M059J (cell line): ENCODE results near the gene PREX1. TPM values are rescaled to one million over a fixed set of nuclear protein-coding genes. Genes with fewer than 3 reads are reported as not detected.
"Not testable (repeated sequence)": the region's sequence is repeated elsewhere in the genome, so short reads cannot be mapped to it uniquely, and the experiment has no call there.

Experiments used
- DNase-seq: peaks from one replicate; pipeline ENCODE4 v3.0.0-alpha.2; 2012; ENCODE audit warnings: low read depth
- total RNA-seq: library from RNA; depleted of rRNA; stranded (reverse); fragments of >200 nt; shearing (Covaris generic); gene quantifications from 2 replicates; pipeline ENCODE4 v1.2.3, GENCODE V29; 2014

The PREX1 gene
- total RNA-seq, 1 experiment from 2014 or later = 5.2 TPM

- no peak for DNase-seq
These were observed 13.8 kb downstream of the PREX1 start for GRCh38 chr20:48813930-48814546.

GRCh38 chr20:48813446-48813747 is 14.4 kb downstream of the PREX1 start:
- no peak for DNase-seq

GRCh38 chr20:48812600-48813445 is 15.0 kb downstream of the PREX1 start:
- DNase-seq = no peak

GRCh38 chr20:48812114-48812513 is 15.7 kb downstream of the PREX1 start:
- not testable (repeated sequence) for DNase-seq

GRCh38 chr20:48809673-48810072 is 18.1 kb downstream of the PREX1 start:
- DNase-seq = no peak

GRCh38 chr20:48808382-48809034 is 19.3 kb downstream of the PREX1 start:
- no peak for DNase-seq

- DNase-seq = no peak
These were observed 20.0 kb downstream of the PREX1 start for GRCh38 chr20:48807586-48808381.

GRCh38 chr20:48807051-48807450 is 20.7 kb downstream of the PREX1 start:
- no peak for DNase-seq

GRCh38 chr20:48805716-48806115 is 22.1 kb downstream of the PREX1 start:
- no peak for DNase-seq

- no peak for DNase-seq
These were observed 22.5 kb downstream of the PREX1 start for GRCh38 chr20:48805286-48805685.

GRCh38 chr20:48804300-48804980 is 23.4 kb downstream of the PREX1 start:
- DNase-seq = no peak

- DNase-seq = no peak
These were observed 24.4 kb downstream of the PREX1 start for GRCh38 chr20:48803176-48804053.

- no peak for DNase-seq
These were observed 25.2 kb downstream of the PREX1 start for GRCh38 chr20:48802647-48803046.

GRCh38 chr20:48802216-48802615 is 25.6 kb downstream of the PREX1 start:
- no peak for DNase-seq

GRCh38 chr20:48801197-48801596 is 26.6 kb downstream of the PREX1 start:
- no peak for DNase-seq

- DNase-seq = no peak
These were observed 27.6 kb downstream of the PREX1 start for GRCh38 chr20:48800177-48800576.

GRCh38 chr20:48799328-48800105 is 28.3 kb downstream of the PREX1 start:
- DNase-seq = no peak

- DNase-seq = no peak
These were observed 29.7 kb downstream of the PREX1 start for GRCh38 chr20:48797850-48798747.
